ENCODE data around the gene CPVL.

GRCh38 chr7:28957064-28957750 lies 189.1 kb downstream of the CPVL start:
- TF ChIP-seq, protein P1, sequence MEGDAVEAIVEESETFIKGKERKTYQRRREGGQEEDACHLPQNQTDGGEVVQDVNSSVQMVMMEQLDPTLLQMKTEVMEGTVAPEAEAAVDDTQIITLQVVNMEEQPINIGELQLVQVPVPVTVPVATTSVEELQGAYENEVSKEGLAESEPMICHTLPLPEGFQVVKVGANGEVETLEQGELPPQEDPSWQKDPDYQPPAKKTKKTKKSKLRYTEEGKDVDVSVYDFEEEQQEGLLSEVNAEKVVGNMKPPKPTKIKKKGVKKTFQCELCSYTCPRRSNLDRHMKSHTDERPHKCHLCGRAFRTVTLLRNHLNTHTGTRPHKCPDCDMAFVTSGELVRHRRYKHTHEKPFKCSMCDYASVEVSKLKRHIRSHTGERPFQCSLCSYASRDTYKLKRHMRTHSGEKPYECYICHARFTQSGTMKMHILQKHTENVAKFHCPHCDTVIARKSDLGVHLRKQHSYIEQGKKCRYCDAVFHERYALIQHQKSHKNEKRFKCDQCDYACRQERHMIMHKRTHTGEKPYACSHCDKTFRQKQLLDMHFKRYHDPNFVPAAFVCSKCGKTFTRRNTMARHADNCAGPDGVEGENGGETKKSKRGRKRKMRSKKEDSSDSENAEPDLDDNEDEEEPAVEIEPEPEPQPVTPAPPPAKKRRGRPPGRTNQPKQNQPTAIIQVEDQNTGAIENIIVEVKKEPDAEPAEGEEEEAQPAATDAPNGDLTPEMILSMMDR (IDR thresholded peaks at IDR 0.05): no peak
- TF ChIP-seq EZH2 (IDR thresholded peaks at IDR 0.05; ENCODE audit: borderline replicate concordance, insufficient read depth, low read depth, low read length, poor library complexity, severe bottlenecking): no peak

All from B cell (primary cell).